GM19438 (cell line): Measurements from ENCODE around the gene BNIP3.
"Not testable (repeated sequence)": the region's sequence is repeated elsewhere in the genome, so short reads cannot be mapped to it uniquely, and the experiment has no call there.

Experiments used
- ATAC-seq: cut with Tn5 transposase; IDR thresholded peaks from one replicate; pipeline ENCODE4 v1.9.1; 2021; ENCODE audit warnings: low read depth; ENCODE audit not compliant: unreplicated experiment

The BNIP3 gene

GRCh38 chr10:131933016-131933695 lies 48.6 kb downstream of the BNIP3 start:
- ATAC-seq = no peak

GRCh38 chr10:131931981-131932380 lies 49.7 kb downstream of the BNIP3 start:
- no peak for ATAC-seq

DNA sequence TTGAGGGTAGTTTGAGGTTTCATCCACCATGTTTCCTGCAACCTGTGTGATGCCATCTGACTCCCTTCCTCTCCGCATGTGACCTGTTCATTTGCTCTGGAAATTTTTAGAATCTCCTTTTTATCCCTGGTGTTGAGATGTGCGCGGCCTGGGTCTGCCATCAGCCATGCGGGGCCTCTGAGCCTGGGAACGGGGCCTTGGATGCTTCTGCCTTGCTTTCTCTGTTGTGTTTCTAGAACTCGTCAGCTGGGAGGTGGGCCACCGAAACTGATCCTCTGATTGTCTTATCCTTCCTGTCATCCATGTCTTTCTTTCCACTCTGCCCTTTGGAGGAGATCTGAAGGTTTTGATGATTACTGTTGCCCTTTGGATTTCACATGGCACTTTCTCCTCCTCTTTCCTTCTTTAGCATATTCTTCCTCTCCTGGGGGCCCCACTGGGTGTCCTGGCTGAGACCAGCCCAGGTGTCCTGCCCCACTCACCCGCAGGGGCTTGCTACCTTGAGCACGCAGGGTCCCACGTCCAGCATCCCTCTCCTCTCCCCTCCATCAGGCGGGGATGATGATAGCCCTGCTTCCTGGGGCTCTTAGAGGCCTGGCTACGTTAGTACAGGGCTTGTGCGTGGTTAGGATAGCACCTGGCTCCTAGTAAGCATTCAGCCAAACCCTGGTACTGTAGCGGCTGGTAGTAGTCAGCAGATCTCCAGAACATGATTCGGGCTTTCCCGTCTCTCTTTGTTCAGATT lies 51.0 kb downstream of the BNIP3 start:
- no peak for ATAC-seq

- no peak for ATAC-seq
Observed at GRCh38 chr10:131930150-131930549, 51.6 kb downstream of the BNIP3 start.

GRCh38 chr10:131929122-131929845 lies 52.4 kb downstream of the BNIP3 start:
- no peak for ATAC-seq

DNA sequence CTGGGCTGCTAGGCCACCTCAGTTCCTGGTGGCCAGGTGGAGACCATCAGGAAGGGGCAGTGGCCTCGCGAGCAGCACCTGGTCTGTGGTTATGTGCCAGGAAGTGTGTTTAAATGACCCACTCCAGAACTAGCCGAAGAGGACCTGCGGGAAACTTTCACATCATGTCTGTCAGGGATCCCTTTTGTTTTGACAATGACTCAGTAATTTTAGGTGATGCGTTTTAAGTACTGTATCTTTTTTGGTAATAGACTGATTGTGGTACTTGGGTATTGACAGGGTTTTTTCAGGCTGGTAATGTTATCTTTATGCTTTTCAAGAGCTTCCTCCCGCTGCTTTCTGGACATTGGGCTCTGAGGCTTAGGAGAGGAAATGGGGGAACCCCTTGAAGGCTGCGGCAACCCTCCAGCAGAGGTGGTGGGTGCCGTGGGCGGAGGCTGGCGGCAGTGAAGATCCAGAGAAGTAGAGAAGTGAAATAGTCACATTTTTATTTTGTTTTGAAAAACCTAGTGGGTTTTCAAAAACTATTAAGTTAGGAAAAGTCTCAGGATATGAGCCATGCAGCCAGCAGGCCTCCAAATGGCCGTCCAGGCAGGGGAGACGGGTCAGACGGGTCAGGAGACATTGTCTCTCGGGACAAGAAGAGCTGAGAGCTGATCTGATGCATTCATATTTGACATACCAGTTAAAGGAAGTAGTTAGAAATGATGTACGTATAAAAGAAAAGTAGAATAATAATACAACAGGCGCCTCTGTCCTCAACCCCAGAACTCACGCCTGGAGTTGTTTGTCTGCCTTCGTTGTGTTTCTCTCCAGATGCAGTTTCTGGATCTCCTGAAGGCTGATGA lies 53.3 kb downstream of the BNIP3 start:
- ATAC-seq = peak; percentile 87

DNA sequence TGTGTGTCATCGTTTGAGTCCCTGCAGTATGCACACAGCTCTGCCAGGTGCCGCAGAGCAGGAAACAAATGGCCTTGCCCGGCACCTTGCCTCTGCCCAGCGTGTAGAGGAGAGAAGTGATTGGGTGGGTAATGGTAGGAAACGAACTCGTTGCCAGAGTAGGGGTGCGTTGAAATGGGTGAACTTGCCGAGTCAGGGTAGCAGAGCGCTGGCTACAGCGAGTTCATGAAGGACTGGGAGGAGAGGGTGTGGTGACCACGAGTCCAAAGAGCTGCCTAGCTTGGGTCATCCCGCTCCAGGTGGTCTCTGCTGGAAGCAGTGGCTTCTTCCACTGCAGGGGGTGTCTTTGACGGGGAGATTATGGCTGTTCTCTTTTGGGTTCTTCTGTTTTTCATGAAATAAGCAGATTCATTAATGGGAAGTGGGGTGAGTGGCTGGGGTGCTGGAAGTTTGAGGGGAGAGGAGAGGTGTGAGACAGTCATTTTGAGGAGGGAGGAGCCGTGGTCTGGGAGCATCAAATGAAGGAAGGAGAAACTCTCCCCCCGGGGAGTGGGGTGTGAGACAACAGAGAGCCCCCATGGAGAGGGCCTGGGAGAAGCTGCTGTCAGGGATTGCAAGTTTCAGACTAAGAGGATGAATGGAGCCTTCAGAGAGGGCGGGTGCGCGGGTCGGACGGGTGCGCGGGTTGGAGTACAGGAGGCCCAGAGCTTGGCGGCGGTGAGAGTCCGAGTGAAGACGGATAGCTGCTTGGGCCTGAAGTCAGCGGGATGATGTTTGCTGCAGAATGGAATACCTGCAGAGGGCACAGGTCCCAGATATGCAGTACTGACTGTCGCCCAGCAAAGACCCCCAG lies 54.8 kb downstream of the BNIP3 start:
- ATAC-seq = no peak

- ATAC-seq = no peak
Observed at GRCh38 chr10:131926253-131926652, 55.5 kb downstream of the BNIP3 start.

- ATAC-seq = no peak
Observed at GRCh38 chr10:131925716-131926115, 56.0 kb downstream of the BNIP3 start.

DNA sequence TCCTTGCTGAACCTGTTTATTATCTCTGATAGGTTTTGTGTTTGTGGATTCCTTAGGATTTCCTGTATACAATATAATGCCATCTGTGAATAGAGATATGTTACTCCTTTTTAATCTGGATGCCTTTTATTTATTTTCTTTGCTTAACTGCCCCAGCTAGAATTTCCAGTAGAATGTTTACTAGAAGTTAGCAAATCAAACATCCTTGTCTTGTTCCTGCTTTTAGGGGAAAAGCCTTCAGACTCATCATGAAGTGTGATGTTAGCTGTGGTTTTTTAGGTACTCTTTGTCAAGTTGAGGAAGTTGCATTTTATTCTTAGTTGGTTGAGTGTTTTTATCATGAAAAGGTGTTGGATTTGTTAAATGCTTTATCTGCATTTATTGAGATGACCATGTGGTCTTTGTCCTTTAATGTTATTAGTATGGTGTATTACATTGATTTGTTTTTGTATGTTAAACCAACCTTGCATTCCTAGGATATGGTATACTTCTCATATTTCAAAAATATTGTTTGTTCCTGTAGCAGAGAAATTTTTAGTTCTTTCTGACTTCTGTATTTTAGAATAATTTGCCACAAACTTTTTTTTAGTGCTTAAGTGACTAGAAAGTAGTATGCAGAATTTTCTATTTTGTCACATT lies 56.6 kb downstream of the BNIP3 start:
- ATAC-seq = no peak

GRCh38 chr10:131923038-131923756 lies 58.5 kb downstream of the BNIP3 start:
- ATAC-seq = no peak

DNA sequence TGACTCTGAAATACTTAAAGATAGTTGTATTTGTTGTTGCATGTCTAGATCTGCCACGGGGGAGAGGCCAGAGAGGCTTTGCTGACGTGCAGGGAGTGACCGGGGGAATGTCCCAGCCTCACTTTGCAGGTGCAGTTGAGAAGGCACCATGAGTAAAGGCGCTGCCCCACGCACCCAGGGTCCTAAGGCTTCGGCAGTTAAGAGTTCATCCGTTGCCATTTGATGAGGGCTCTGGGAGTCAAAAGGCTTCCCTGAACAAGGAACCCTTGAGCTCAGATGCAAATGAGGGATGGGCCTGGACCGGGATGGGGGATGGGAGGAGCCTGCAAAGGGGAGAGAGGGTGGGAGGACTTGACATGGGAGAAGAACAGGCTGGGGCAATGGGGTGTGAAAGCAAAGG lies 60.5 kb downstream of the BNIP3 start:
- no peak for ATAC-seq

DNA sequence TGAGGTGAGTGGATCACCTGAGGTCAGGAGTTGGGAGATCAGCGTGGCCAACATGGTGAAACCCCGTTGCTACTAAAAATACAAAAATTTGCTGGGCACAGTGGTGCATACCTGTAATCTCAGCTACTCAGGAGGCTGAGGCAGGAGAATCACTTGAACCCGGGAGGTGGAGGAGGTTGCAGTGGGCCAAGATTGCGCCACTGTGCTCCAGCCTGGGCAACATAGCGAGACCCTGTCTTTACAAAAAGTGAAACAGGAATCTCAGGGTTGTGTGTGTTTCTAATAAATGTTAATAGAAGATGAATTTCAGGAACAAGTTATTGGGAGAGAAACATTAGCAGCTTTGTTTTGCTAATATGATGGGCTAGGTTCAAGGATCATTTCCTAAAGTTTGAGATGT lies 61.0 kb downstream of the BNIP3 start:
- no peak for ATAC-seq

- ATAC-seq = no peak
Observed at GRCh38 chr10:131920151-131920550, 61.6 kb downstream of the BNIP3 start.

GRCh38 chr10:131919461-131919860 lies 62.3 kb downstream of the BNIP3 start:
- ATAC-seq = not testable (repeated sequence)
